Peyer's patch (tissue), 4 donors: ENCODE results near the gene AIG1.

Source experiments
- POLR2A ChIP-seq, 2 donors: fragments of 450-650 bp; IDR thresholded peaks; one replicate each; pipeline ENCODE4 v1.5.1; 2017; ENCODE audit warnings: antibody characterized with exemption in 2 of 2, mild to moderate bottlenecking in 2 of 2, moderate library complexity in 2 of 2
- TF ChIP-seq, protein P1 (sequence below), 6 experiments: fragments of 450-650 bp in 4 of 6; fragments of 200-600 bp in 2 of 6; sonication (generic) in 1 of 6; IDR thresholded peaks; one replicate each; pipeline ENCODE4 v1.5.1; 2017 to 2019; ENCODE audit warnings: antibody characterized with exemption in 6 of 6, mild to moderate bottlenecking in 3 of 6, moderate library complexity in 1 of 6

DNA sequence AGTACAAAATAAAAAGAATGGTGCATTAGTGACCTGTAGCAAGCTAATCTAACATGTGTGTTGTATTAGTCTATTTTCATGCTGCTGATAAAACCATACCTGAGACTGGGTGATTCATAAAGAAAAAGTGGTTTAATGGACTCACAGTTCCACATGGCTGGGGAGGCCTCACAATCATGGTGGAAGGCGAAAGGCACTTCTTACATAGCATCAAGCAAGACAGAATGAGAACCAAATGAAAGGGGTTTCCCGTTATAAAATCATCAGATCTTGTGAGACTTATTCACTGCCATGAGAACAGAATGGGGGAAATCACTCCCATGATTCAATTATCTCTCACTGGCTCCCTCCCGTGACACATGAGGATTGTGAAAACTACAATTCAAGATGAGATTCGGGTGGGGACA is 45.4 kb upstream of the AIG1 start:
- TF ChIP-seq, protein P1, sequence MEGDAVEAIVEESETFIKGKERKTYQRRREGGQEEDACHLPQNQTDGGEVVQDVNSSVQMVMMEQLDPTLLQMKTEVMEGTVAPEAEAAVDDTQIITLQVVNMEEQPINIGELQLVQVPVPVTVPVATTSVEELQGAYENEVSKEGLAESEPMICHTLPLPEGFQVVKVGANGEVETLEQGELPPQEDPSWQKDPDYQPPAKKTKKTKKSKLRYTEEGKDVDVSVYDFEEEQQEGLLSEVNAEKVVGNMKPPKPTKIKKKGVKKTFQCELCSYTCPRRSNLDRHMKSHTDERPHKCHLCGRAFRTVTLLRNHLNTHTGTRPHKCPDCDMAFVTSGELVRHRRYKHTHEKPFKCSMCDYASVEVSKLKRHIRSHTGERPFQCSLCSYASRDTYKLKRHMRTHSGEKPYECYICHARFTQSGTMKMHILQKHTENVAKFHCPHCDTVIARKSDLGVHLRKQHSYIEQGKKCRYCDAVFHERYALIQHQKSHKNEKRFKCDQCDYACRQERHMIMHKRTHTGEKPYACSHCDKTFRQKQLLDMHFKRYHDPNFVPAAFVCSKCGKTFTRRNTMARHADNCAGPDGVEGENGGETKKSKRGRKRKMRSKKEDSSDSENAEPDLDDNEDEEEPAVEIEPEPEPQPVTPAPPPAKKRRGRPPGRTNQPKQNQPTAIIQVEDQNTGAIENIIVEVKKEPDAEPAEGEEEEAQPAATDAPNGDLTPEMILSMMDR (IDR thresholded peaks at IDR 0.05) = no peak
- TF ChIP-seq POLR2A (IDR thresholded peaks at IDR 0.05) = no peak
